H9 (cell line): Measurements from ENCODE around the gene PNPO. TPM values are rescaled to one million over a fixed set of nuclear protein-coding genes. Genes with fewer than 3 reads are reported as not detected.

Experiments
- DNase-seq: peaks from one replicate; pipeline ENCODE4 v3.0.0-alpha.2; 2017
- H2AFZ ChIP-seq: one replicate; pipeline ENCODE4 v1.6.1; 2013; ENCODE audit warnings: mild to moderate bottlenecking, low read length, control low read depth, moderate library complexity
- H2AK5ac ChIP-seq: 2 replicates; pipeline ENCODE4 v1.6.1; 2013; ENCODE audit warnings: low read length, control low read depth, mixed read lengths; ENCODE audit not compliant: insufficient read length
- H2BK120ac ChIP-seq: one replicate; pipeline ENCODE4 v1.6.1; 2013; ENCODE audit warnings: low read depth, mild to moderate bottlenecking, low read length, control low read depth, inconsistent platforms; ENCODE audit not compliant: poor library complexity, severe bottlenecking
- H2BK12ac ChIP-seq: 2 replicates; pipeline ENCODE4 v1.6.1; 2013; ENCODE audit warnings: low read length, control low read depth, mixed read lengths, low read depth; ENCODE audit not compliant: insufficient read length
- H2BK15ac ChIP-seq: 2 replicates; pipeline ENCODE4 v1.6.1; 2013; ENCODE audit warnings: low read depth, low read length, control low read depth
- H2BK20ac ChIP-seq: one replicate; pipeline ENCODE4 v1.6.1; 2013; ENCODE audit warnings: low read depth, mild to moderate bottlenecking, low read length, control low read depth, inconsistent platforms; ENCODE audit not compliant: poor library complexity, severe bottlenecking
- H2BK5ac ChIP-seq: 2 replicates; pipeline ENCODE4 v1.6.1; 2013; ENCODE audit warnings: low read length, control low read depth, mixed read lengths; ENCODE audit not compliant: insufficient read length
- H3K14ac ChIP-seq: 2 replicates; pipeline ENCODE4 v1.6.1; 2013; ENCODE audit warnings: low read length, control low read depth; ENCODE audit not compliant: insufficient read depth
- H3K18ac ChIP-seq: 2 replicates; pipeline ENCODE4 v1.6.1; 2013; ENCODE audit warnings: low read depth, mild to moderate bottlenecking, mixed read lengths, low read length, control low read depth; ENCODE audit not compliant: insufficient read length
- H3K23ac ChIP-seq: 2 replicates; pipeline ENCODE4 v1.6.1; 2013; ENCODE audit warnings: low read length, control low read depth, mixed read lengths, low read depth; ENCODE audit not compliant: insufficient read length
- H3K23me2 ChIP-seq: 2 replicates; pipeline ENCODE4 v1.6.1; 2013; ENCODE audit warnings: low read depth, mild to moderate bottlenecking, mixed read lengths, low read length, control low read depth; ENCODE audit not compliant: insufficient read length, poor library complexity, severe bottlenecking
- H3K27ac ChIP-seq: 2 replicates; pipeline ENCODE4 v1.5.1; 2013; ENCODE audit warnings: low read length, control low read depth, mixed read lengths, low read depth; ENCODE audit not compliant: insufficient read length
- H3K27me3 ChIP-seq: 2 replicates; pipeline ENCODE4 v1.6.1; 2013; ENCODE audit warnings: low read length, control low read depth, inconsistent platforms; ENCODE audit not compliant: insufficient read depth
- H3K4ac ChIP-seq: 2 replicates; pipeline ENCODE4 v1.6.1; 2013; ENCODE audit warnings: low read depth, mild to moderate bottlenecking, control low read depth, inconsistent platforms, low read length, moderate library complexity
- H3K4me1 ChIP-seq: 2 replicates; pipeline ENCODE4 v1.6.1; 2013; ENCODE audit warnings: low read length, control low read depth, inconsistent platforms; ENCODE audit not compliant: insufficient read depth
- H3K4me2 ChIP-seq: 2 replicates; pipeline ENCODE4 v1.6.1; 2013; ENCODE audit warnings: low read length, control low read depth, mixed read lengths; ENCODE audit not compliant: insufficient read length, insufficient read depth
- H3K56ac ChIP-seq: 2 replicates; pipeline ENCODE4 v1.6.1; 2013; ENCODE audit warnings: low read depth, mild to moderate bottlenecking, mixed read lengths, low read length, control low read depth; ENCODE audit not compliant: insufficient read length
- H3K79me1 ChIP-seq: 2 replicates; pipeline ENCODE4 v1.6.1; 2013; ENCODE audit warnings: low read depth, mild to moderate bottlenecking, moderate library complexity, low read length, control low read depth, inconsistent platforms; ENCODE audit not compliant: insufficient read depth, poor library complexity, severe bottlenecking
- H3K79me2 ChIP-seq: 2 replicates; pipeline ENCODE4 v1.6.1; 2013; ENCODE audit warnings: low read length, control low read depth, inconsistent platforms; ENCODE audit not compliant: insufficient read depth
- H3K9ac ChIP-seq: 2 replicates; pipeline ENCODE4 v1.6.1; 2013; ENCODE audit warnings: low read length, control low read depth, mixed read lengths; ENCODE audit not compliant: insufficient read length; ENCODE audit errors: extremely low read depth
- H3K9me3 ChIP-seq: one replicate; pipeline ENCODE4 v1.6.1; 2013; ENCODE audit warnings: low read depth, low read length, inconsistent platforms; ENCODE audit not compliant: control insufficient read depth
- H3T11ph ChIP-seq: one replicate; pipeline ENCODE4 v1.6.1; 2013; ENCODE audit warnings: mild to moderate bottlenecking, low read length, control low read depth, inconsistent platforms
- H4K20me1 ChIP-seq: one replicate; pipeline ENCODE4 v1.6.1; 2013; ENCODE audit not compliant: control insufficient read depth, insufficient read length, insufficient read depth
- H4K5ac ChIP-seq: 2 replicates; pipeline ENCODE4 v1.6.1; 2013; ENCODE audit warnings: low read depth, mild to moderate bottlenecking, mixed read lengths, low read length, control low read depth; ENCODE audit not compliant: insufficient read length
- H4K8ac ChIP-seq: replicated peaks from 2 replicates; pipeline ENCODE4 v1.6.1; 2013; ENCODE audit warnings: low read length, control low read depth, mixed read lengths, low read depth; ENCODE audit not compliant: insufficient read length
- H4K91ac ChIP-seq: 2 replicates; pipeline ENCODE4 v1.6.1; 2013; ENCODE audit warnings: low read depth, mild to moderate bottlenecking, moderate library complexity, mixed read lengths, low read length, control low read depth; ENCODE audit not compliant: insufficient read length
- H3K27ac Mint-ChIP-seq, 3 experiments: 2 replicates in 2 of 3; 3 replicates in 1 of 3; pipeline ENCODE4 v1.8.0; 2020 to 2021; ENCODE audit warnings: mixed read lengths in 3 of 3, mild to moderate bottlenecking in 1 of 3, moderate library complexity in 1 of 3
- H3K27me3 Mint-ChIP-seq: 2 replicates; pipeline ENCODE4 v1.8.0; 2021; ENCODE audit warnings: low read depth, mild to moderate bottlenecking, moderate library complexity, mixed read lengths
- H3K36me3 Mint-ChIP-seq, 3 experiments: 2 replicates in 2 of 3; 3 replicates in 1 of 3; pipeline ENCODE4 v1.8.0; 2020 to 2021; ENCODE audit warnings: low read depth in 3 of 3, mixed read lengths in 3 of 3; ENCODE audit not compliant: insufficient read depth in 1 of 3
- H3K4me1 Mint-ChIP-seq, 2 experiments: 2 replicates each; pipeline ENCODE4 v1.8.0; 2020; ENCODE audit warnings: mixed read lengths in 2 of 2
- H3K4me3 Mint-ChIP-seq, 2 experiments: 2 replicates in 1 of 2; 3 replicates in 1 of 2; pipeline ENCODE4 v1.8.0; 2020 to 2021; ENCODE audit warnings: mild to moderate bottlenecking in 2 of 2, mixed read lengths in 2 of 2, moderate library complexity in 1 of 2
- H3K9me3 Mint-ChIP-seq, 2 experiments: 2 replicates in 1 of 2; 3 replicates in 1 of 2; pipeline ENCODE4 v1.8.0; 2020; ENCODE audit warnings: mild to moderate bottlenecking in 2 of 2, mixed read lengths in 2 of 2, moderate library complexity in 1 of 2
- WGBS: extraction: QIAGEN DNeasy Blood & Tissue Kit; methylation state at CpG from one replicate; pipeline ENCODE4 v1.1.7; 2013; ENCODE audit warnings: missing lambda C conversion rate, low lambda C conversion rate, mixed read lengths; ENCODE audit not compliant: insufficient read length; ENCODE audit errors: extremely low coverage; 5-methylcytosine and 5-hydroxymethylcytosine counted together
- total RNA-seq: library from RNA; stranded (reverse); gene quantifications from 2 replicates; pipeline ENCODE4 v1.2.1, GENCODE V29; 2021
- TF ChIP-seq, protein P1 (sequence below): fragments of 200-600 bp; sonication (generic); conservative IDR thresholded peaks from 3 replicates; pipeline ENCODE4 v1.8.0; 2021; ENCODE audit warnings: antibody characterized with exemption, mild to moderate bottlenecking

The PNPO gene
- total RNA-seq, 1 experiment from 2014 or later: 6.7 TPM

DNA sequence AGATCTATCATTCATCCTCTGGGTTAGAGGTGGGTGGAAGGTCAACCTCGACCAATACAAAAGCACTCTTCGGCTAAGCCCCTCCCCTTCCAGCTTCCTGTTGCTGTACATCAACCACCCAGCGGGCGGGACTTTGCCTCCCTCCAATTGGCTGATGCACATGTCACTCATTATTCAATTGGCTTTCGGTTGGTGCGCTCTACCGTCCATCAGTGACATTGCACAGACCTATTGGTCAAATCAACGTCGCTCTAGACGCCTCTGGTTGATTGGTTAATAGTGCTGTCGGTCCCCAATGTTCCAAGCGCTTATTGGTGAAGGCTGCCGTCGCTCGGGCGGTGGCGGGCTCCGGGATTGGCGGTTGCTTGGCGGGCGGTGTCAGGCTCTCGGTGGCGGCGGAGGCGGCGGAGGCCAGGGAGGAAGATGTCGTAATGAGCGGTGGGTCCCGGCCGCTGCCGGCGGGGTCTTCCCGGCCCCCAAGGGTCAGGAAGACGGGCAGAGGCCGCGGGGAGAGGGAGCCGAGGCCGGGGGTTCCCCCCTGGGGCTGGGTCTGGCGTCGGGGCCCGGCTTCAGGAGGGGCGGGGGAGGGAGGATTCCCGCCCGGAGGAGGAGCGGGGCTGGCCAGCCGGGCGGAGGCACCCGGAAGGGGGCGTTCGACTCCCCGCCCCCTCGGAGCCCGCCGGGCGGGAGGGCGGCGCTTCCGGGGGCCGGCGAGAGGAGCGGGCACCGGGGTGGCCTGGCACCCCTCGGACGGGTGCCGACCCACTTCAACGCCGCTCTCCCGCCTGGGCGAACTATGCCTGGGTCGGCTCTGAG is 45.3 kb upstream of the PNPO start, which contains the start of gene SP2:
SP2 (plus strand) TSS at position 381 of the 816 bp plus-strand sequence; CDS start at position 432, 51 bp downstream.
- no peak within 1 kb of the TSS for H2BK120ac ChIP-seq
- no peak within 1 kb of the TSS for H4K8ac ChIP-seq
- no peak within 1 kb of the TSS for H2AFZ ChIP-seq
- H3K9ac ChIP-seq: peak within 1 kb of the TSS; percentile 86
- H3K4me2 ChIP-seq: peak within 1 kb of the TSS; percentile 96
- H3T11ph ChIP-seq: no peak within 1 kb of the TSS
- peak; percentile 100 for DNase-seq
- H3K27me3 ChIP-seq: no peaks in the 10 kb centered on the region
- no peak within 1 kb of the TSS for H2BK15ac ChIP-seq
- H3K14ac ChIP-seq: peak within 1 kb of the TSS; percentile 83
- no peak within 1 kb of the TSS for H2BK20ac ChIP-seq
- peak within 1 kb of the TSS; percentile 86 for H3K18ac ChIP-seq
- no peaks in the 10 kb centered on the region for H3K79me2 ChIP-seq
- WGBS: no CpG with 5 or more reads among the region's 70 CpGs
- H2AK5ac ChIP-seq: no peak within 1 kb of the TSS
- H3K36me3 Mint-ChIP-seq: peaks cover 0 to 4% (median 3%) of the 10 kb centered on the region in 3 experiments; a peak in 2 of 7 replicates
- no peak within 1 kb of the TSS for H2BK5ac ChIP-seq
- H3K27ac ChIP-seq: no peak within 1 kb of the TSS
- no peak within 1 kb of the TSS for H3K23ac ChIP-seq
- peak within 1 kb of the TSS; percentile 83 to 98 (median 96) for H3K27ac Mint-ChIP-seq
- no peak within 1 kb of the TSS for H4K5ac ChIP-seq
- H3K4me3 Mint-ChIP-seq: peak within 1 kb of the TSS; percentile 94 to 96
- H3K79me1 ChIP-seq: no peaks in the 10 kb centered on the region
- no peak within 1 kb of the TSS for H3K4ac ChIP-seq
- H4K20me1 ChIP-seq: no peaks in the 10 kb centered on the region
- H3K4me1 ChIP-seq: no peaks in the 10 kb centered on the region
- no peak within 1 kb of the TSS for H4K91ac ChIP-seq
- no peaks in the 10 kb centered on the region for H3K9me3 Mint-ChIP-seq
- H3K27me3 Mint-ChIP-seq: no peaks in the 10 kb centered on the region; the same call in 1 of the 2 replicates
- H3K9me3 ChIP-seq: no peaks in the 10 kb centered on the region
- peaks cover 5% of the 10 kb centered on the region for H3K23me2 ChIP-seq
- no peak within 1 kb of the TSS for H2BK12ac ChIP-seq
- peaks cover 34 to 40% of the 10 kb centered on the region in 2 experiments for H3K4me1 Mint-ChIP-seq
- H3K56ac ChIP-seq: no peak within 1 kb of the TSS
- TF ChIP-seq, protein P1, sequence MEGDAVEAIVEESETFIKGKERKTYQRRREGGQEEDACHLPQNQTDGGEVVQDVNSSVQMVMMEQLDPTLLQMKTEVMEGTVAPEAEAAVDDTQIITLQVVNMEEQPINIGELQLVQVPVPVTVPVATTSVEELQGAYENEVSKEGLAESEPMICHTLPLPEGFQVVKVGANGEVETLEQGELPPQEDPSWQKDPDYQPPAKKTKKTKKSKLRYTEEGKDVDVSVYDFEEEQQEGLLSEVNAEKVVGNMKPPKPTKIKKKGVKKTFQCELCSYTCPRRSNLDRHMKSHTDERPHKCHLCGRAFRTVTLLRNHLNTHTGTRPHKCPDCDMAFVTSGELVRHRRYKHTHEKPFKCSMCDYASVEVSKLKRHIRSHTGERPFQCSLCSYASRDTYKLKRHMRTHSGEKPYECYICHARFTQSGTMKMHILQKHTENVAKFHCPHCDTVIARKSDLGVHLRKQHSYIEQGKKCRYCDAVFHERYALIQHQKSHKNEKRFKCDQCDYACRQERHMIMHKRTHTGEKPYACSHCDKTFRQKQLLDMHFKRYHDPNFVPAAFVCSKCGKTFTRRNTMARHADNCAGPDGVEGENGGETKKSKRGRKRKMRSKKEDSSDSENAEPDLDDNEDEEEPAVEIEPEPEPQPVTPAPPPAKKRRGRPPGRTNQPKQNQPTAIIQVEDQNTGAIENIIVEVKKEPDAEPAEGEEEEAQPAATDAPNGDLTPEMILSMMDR: peak; percentile 24; the same call in 1 of the 3 replicates
